Measurements from ENCODE around the gene CEPT1. TPM values are rescaled to one million over a fixed set of nuclear protein-coding genes. Genes with fewer than 3 reads are reported as not detected.

CEPT1 gene
- total and polyA plus RNA-seq, 3 donors from 2014 or later, result 25.0 to 69.4 (median 63.2) TPM

DNA sequence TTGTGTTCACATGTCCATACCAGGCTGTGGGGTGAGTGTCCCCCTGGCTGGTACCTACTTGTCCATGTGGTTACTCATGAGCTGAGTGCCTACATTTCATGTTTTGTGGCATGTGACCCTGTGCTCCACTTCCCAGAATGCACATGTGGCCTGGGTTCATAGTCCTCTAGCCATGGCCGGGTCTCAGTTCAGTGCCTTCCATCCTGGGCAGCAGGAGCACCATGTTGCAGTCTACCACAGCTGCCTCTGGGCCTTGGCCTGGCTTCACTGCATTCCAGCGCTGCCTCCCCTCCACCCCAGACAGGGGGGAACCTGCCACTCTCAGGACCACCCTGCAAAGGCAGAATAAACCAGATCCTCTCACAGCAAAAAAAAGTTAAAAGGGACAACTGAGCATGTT is 5.5 kb downstream of the CEPT1 start:
- WGBS, 2 donors, result 94 to 100% methylated on average over 2 of the region's 2 CpGs
- Histone ChIP-seq H3K27me3 (no peaks in the 10 kb centered on the region), H3K27ac (no peak overlapping the region), H3K4me1 (peaks cover 16% of the 10 kb centered on the region), H3K36me3 (ENCODE audit: low read depth, missing control alignments) (no peaks in the 10 kb centered on the region), H3K9me3 (no peaks in the 10 kb centered on the region), H3K4me3 (no peak overlapping the region)
- no peak for DNase-seq
- TF ChIP-seq, protein P1, sequence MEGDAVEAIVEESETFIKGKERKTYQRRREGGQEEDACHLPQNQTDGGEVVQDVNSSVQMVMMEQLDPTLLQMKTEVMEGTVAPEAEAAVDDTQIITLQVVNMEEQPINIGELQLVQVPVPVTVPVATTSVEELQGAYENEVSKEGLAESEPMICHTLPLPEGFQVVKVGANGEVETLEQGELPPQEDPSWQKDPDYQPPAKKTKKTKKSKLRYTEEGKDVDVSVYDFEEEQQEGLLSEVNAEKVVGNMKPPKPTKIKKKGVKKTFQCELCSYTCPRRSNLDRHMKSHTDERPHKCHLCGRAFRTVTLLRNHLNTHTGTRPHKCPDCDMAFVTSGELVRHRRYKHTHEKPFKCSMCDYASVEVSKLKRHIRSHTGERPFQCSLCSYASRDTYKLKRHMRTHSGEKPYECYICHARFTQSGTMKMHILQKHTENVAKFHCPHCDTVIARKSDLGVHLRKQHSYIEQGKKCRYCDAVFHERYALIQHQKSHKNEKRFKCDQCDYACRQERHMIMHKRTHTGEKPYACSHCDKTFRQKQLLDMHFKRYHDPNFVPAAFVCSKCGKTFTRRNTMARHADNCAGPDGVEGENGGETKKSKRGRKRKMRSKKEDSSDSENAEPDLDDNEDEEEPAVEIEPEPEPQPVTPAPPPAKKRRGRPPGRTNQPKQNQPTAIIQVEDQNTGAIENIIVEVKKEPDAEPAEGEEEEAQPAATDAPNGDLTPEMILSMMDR (IDR thresholded peaks at IDR 0.05), result no peak
- intact Hi-C loops (cut with DNase I; ENCODE audit: low total_unique reads), result no loop called here

DNA sequence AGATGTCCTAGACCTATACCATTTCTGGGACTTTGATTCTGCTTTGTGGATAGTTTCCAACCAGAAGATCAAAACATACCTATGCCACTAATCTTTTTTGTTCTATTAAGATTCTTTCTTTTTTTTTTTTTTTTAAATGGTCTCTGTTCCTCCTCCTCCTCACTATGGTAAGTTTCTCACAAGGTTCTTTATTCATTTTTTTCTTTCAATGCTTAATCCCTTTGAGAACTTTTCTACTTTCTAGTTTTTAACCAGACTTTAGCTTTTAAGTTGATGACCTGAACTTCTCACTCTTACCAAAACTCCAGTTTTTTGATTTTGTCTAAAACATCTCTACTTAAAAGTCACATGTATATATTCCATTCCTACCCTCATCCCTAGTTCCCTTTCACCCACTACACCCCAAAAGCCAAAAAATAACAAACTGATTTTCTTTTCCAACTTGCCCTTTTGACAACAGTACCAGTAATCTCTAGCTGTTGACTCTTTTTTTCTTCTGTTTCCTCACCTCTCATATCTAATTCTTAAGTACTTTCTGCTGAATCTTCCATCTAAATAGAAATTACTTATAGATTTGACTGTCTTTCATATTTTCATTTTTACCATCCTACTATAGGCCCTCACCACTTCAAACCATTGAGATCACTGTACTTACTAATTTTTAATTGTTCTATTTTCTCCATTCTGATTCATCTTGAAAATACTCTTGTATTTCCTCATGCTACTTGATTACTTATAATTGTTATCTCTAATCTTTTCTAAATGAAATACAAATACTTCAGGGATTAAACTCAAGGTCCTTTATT is 6.1 kb downstream of the CEPT1 start:
- no peak for DNase-seq
- H3K27me3 ChIP-seq, result no peaks in the 10 kb centered on the region
- peaks cover 14% of the 10 kb centered on the region for H3K4me1 ChIP-seq
- intact Hi-C loops (cut with DNase I; ENCODE audit: low total_unique reads), result no loop called here
- no peaks in the 10 kb centered on the region for H3K9me3 ChIP-seq
- H3K4me3 ChIP-seq, result no peak overlapping the region
- TF ChIP-seq, protein P1 (IDR thresholded peaks at IDR 0.05), result no peak
- no peak for TF ChIP-seq POLR2A (IDR thresholded peaks at IDR 0.05)
- H3K36me3 ChIP-seq (ENCODE audit: low read depth, missing control alignments), result no peaks in the 10 kb centered on the region
- no peak overlapping the region for H3K27ac ChIP-seq

DNA sequence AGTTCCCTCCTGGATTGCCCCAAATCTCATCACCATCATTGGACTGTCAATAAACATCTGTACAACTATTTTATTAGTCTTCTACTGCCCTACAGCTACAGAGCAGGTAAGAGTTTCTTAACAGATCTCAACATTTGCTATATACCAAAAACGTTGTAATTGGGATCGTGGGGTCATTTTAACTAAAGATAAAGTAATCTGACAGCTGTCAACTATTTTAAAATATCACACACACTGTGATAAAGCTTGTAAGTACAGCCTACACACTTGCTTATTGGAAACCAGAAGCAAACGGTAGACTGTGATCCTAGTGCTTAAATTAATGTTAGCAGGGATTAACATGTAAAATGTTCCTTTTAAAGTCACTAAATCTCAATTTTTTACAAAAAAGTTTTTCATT is 7.9 kb downstream of the CEPT1 start:
- no peak for DNase-seq
- WGBS, 2 donors, result 54 to 65% methylated on average over 3 of the region's 3 CpGs
- peaks cover 7% of the 10 kb centered on the region for H3K4me1 ChIP-seq
- no peaks in the 10 kb centered on the region for H3K27me3 ChIP-seq
- H3K27ac ChIP-seq, result no peak overlapping the region
- H3K4me3 ChIP-seq, result no peak overlapping the region
- no peaks in the 10 kb centered on the region for H3K36me3 ChIP-seq (ENCODE audit: low read depth, missing control alignments)
- intact Hi-C loops (cut with DNase I; ENCODE audit: low total_unique reads), result no loop called here
- no peaks in the 10 kb centered on the region for H3K9me3 ChIP-seq
- TF ChIP-seq, protein P1 (IDR thresholded peaks at IDR 0.05), result no peak
- TF ChIP-seq POLR2A (IDR thresholded peaks at IDR 0.05), result no peak

DNA sequence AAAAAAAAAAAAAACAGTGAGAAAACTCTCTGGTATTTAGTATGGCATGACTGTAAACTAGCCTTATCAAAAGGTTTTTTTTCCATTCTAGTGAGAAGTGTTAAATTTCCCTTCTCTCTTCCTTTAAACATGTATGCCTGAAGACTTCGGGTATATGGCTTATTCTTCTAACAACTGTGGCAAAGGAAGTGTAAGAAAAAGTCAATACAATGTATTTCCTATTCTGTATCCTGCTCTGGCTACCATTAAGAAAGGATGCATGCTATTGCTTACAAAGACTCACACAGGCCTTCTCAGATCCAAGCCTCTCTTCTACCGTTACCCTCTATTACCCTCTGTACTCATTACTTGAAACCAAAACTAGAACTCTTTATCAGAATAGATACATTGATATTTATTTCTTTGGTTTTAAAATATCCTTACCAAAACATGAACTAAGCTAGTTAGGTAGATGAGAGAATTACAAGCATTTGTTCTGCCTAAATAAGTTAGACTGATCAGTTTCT is 8.4 kb downstream of the CEPT1 start:
- WGBS, 2 donors, result 61 to 62% methylated on average over 2 of the region's 2 CpGs
- H3K4me1 ChIP-seq, result peaks cover 7% of the 10 kb centered on the region

More for the DNA sequence above, 8.4 kb downstream of the CEPT1 start:
- Histone ChIP-seq H3K27me3 (no peaks in the 10 kb centered on the region), H3K9me3 (no peaks in the 10 kb centered on the region), H3K4me3 (no peak overlapping the region), H3K27ac (no peak overlapping the region), H3K36me3 (ENCODE audit: low read depth, missing control alignments) (no peaks in the 10 kb centered on the region)
- TF ChIP-seq, protein P1 (IDR thresholded peaks at IDR 0.05), result no peak
- TF ChIP-seq POLR2A (IDR thresholded peaks at IDR 0.05), result no peak
- no peak for DNase-seq
- intact Hi-C loops (cut with DNase I; ENCODE audit: low total_unique reads), result no loop called here

Measured in testis (tissue), 3 donors.